Mucosa of descending colon (tissue), 3 donors: ENCODE data around the gene ZWILCH. TPM values are rescaled to one million over a fixed set of nuclear protein-coding genes. Genes with fewer than 3 reads are reported as not detected.
A peak's percentile ranks its signal among the peaks of the same experiment; 100 is the strongest.

Experiments used
- ATAC-seq: fragments of 200-7000 bp; cut with Tn5 transposase; one replicate; pipeline ENCODE4 v1.9.1; 2020; ENCODE audit warnings: mild to moderate bottlenecking, moderate library complexity
- DNase-seq, 3 donors: peaks; one replicate each; pipeline ENCODE4 v3.0.0-alpha.2; 2020
- H3K36me3 ChIP-seq: fragments of 200-600 bp; one replicate; pipeline ENCODE4 v1.8.0; 2021; ENCODE audit warnings: low read depth, mild to moderate bottlenecking
- H3K4me1 ChIP-seq: fragments of 200-600 bp; one replicate; pipeline ENCODE4 v1.8.0; 2021; ENCODE audit warnings: low read depth, mild to moderate bottlenecking
- H3K4me3 ChIP-seq: fragments of 200-600 bp; one replicate; pipeline ENCODE4 v1.8.0; 2021; ENCODE audit warnings: mild to moderate bottlenecking
- H3K9me3 ChIP-seq: fragments of 200-600 bp; one replicate; pipeline ENCODE4 v1.8.0; 2021; ENCODE audit warnings: mild to moderate bottlenecking
- intact Hi-C, 2 donors: fragments of 100-400 bp; cut with DNase I in 1 of 2; cut with micrococcal nuclease in 1 of 2; formaldehyde crosslinking; loops; one replicate each; pipeline versions ENCODE4 v1.11.0 to v1.11.1; 2022; cut with DNase I, micrococcal nuclease
- total RNA-seq, 3 donors: library from RNA; stranded (reverse); fragmentation: NEBNext Ultra II Directional in 2 of 3; extraction: Animal tissue kit (Norgen Biotek cat#: 25700) in 2 of 3; gene quantifications; one replicate each; pipeline versions ENCODE4 v1.2.1 to v1.2.4, GENCODE V29; 2021 to 2023
- TF ChIP-seq, protein P1 (sequence below): fragments of 200-600 bp; IDR thresholded peaks from one replicate; pipeline ENCODE4 v1.8.0; 2022; ENCODE audit warnings: antibody characterized with exemption, mild to moderate bottlenecking
- donor health status: DM: no; HTN: no; CAD: no; lungs with moderate emphysema.
- donor health status: DM: no; HTN: no; CAD: no.
- donor health status: DM: no; HTN: yes; CAD: no.

Gene ZWILCH
- total RNA-seq, 3 donors from 2014 or later: 4.8 to 11.7 (median 5.8) TPM

DNA sequence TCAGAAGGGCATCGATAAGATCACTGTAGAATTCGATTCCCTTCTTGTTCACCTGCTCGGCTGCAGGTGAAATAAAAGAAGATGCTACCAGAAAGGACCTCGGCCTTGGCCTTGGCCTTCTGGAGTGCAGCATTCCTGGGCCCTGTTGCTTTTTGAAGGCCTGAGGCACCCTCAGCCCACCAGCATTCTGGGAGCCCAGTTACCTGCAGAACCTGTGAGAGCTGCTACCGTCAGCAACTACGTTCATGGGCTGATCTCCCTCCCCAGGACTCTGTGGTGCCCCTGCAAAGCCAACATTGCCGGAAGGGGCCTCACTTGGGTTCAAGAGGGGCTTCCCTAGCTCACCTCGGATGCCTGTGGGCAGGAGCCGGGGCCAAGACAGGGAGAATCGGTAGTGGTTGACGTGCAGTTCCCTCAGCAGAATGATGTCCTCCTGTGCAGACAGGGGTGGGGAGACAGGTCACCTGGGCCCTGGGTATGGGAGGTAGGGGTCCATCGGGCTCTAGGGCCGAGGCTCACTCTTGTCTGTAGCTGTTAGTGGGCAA is 58.5 kb downstream of the ZWILCH start:
- ATAC-seq: no peak
- Histone ChIP-seq H3K36me3 (no peaks in the 10 kb centered on the region), H3K4me3 (no peak overlapping the region), H3K9me3 (no peaks in the 10 kb centered on the region), H3K4me1 (no peaks in the 10 kb centered on the region)
- TF ChIP-seq, protein P1, sequence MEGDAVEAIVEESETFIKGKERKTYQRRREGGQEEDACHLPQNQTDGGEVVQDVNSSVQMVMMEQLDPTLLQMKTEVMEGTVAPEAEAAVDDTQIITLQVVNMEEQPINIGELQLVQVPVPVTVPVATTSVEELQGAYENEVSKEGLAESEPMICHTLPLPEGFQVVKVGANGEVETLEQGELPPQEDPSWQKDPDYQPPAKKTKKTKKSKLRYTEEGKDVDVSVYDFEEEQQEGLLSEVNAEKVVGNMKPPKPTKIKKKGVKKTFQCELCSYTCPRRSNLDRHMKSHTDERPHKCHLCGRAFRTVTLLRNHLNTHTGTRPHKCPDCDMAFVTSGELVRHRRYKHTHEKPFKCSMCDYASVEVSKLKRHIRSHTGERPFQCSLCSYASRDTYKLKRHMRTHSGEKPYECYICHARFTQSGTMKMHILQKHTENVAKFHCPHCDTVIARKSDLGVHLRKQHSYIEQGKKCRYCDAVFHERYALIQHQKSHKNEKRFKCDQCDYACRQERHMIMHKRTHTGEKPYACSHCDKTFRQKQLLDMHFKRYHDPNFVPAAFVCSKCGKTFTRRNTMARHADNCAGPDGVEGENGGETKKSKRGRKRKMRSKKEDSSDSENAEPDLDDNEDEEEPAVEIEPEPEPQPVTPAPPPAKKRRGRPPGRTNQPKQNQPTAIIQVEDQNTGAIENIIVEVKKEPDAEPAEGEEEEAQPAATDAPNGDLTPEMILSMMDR: no peak
- no peak for DNase-seq
- intact Hi-C loops: no loop called here

DNA sequence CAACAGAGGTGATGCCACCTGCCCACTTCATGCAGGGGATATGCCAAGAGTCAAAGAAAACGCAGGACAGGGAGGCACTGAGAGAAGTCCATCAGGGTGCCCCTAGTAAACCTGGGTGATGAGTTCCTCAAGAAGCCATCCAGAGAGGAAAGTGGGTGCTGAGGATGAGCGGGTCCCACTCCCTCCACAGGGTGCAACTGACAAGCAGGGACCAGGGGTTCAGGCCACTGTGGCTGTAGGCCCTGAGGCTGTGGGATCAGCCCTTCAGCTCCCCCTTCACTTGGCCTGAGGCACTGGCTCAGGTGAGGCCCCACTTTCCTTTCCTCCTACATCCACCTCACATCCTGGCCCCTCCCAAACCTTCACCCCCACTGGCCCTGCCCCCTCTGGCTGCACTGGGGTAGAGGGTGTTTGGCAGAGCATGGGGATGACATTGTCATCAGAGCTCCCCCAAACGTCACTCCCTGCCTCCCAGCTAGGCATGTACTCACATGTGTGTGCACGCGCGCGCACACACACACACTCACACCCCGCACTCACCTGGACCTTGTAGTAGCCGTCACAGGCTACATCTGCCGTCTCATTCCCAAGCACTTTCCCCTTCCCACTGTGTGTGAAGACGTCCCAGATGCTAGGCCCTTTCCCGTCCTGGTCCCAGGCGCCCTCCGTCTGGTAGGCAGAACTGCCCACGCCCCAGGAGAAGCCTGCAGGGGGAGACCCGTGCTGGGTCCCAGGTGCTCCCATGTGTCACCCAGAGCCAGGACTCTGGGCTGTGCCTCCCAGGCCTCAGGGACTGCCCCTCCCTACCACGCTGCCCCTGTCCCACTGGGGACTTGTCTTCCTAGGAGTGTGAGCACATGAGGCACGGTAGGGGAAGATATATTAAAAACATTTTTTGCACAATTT is 59.3 kb downstream of the ZWILCH start:
- ATAC-seq: no peak
- Histone ChIP-seq H3K9me3 (no peaks in the 10 kb centered on the region), H3K4me3 (no peak overlapping the region), H3K4me1 (no peaks in the 10 kb centered on the region), H3K36me3 (no peaks in the 10 kb centered on the region)
- no peak for DNase-seq
- intact Hi-C loops: no loop called here
- TF ChIP-seq, protein P1: no peak

- ATAC-seq (no peak), DNase-seq (no peak)
- TF ChIP-seq, protein P1: no peak
- Histone ChIP-seq H3K4me3 (no peak overlapping the region), H3K4me1 (no peaks in the 10 kb centered on the region), H3K9me3 (no peaks in the 10 kb centered on the region), H3K36me3 (no peaks in the 10 kb centered on the region)
- intact Hi-C loops: no loop called here
Measured at GRCh38 chr15:66565141-66565641, 60.1 kb downstream of the ZWILCH start.

- TF ChIP-seq, protein P1: no peak
- no peak for DNase-seq
- intact Hi-C loops: no loop called here
- no peak within 1 kb of the TSS for H3K4me3 ChIP-seq
- H3K4me1 ChIP-seq: no peaks in the 10 kb centered on the region
- no peak for ATAC-seq
- H3K9me3 ChIP-seq: no peaks in the 10 kb centered on the region
- H3K36me3 ChIP-seq: no peaks in the 10 kb centered on the region
Measured at GRCh38 chr15:66565741-66566144, 60.6 kb downstream of the ZWILCH start, which contains the start of gene LCTL. TSS of gene LCTL (minus strand) at chr15:66565998. CDS start at chr15:66565365, 633 bp downstream.

DNA sequence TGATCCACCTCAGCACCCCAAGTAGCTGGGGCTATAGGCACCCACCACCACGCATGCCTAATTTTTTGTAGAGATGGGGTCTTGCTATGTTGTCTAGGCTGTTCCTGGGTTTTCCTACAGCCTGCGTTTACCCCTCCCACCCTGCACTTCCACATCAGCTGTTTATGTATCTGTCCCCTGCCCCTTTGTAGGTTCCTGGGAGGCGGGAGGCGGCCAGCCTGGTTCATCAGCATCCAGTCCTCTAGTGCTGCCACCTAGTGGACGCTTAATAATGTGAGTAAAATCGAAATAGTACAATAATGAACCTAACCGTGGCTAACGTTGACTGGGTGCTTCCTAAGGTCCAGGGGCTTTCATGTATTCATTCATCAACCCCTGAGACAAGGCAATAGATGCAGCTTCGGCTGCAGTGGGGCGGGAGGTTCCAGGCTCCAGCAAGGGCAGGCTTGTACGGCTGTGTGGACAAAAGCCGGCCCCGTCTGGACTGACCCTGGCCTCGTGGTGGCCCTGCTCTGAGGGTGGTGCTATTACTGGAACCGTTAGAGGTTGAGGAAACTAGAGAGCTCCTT is 61.9 kb downstream of the ZWILCH start:
- intact Hi-C loops: no loop called here
- DNase-seq: peak in 2 of 3 donors; percentile 47 to 85
- ATAC-seq: peak; percentile 84
- H3K36me3 ChIP-seq: no peaks in the 10 kb centered on the region
- no peak overlapping the region for H3K4me3 ChIP-seq
- no peaks in the 10 kb centered on the region for H3K9me3 ChIP-seq
- no peaks in the 10 kb centered on the region for H3K4me1 ChIP-seq
- TF ChIP-seq, protein P1: peak; percentile 33
